H9 (cell line): ENCODE results near the gene DGKE. TPM values are rescaled to one million over a fixed set of nuclear protein-coding genes. Genes with fewer than 3 reads are reported as not detected.

Experiments
- DNase-seq: peaks from one replicate; pipeline ENCODE4 v3.0.0-alpha.2; 2017
- H2AFZ ChIP-seq: one replicate; pipeline ENCODE4 v1.6.1; 2013; ENCODE audit warnings: mild to moderate bottlenecking, low read length, control low read depth, moderate library complexity
- H2AK5ac ChIP-seq: 2 replicates; pipeline ENCODE4 v1.6.1; 2013; ENCODE audit warnings: low read length, control low read depth, mixed read lengths; ENCODE audit not compliant: insufficient read length
- H2BK120ac ChIP-seq: one replicate; pipeline ENCODE4 v1.6.1; 2013; ENCODE audit warnings: low read depth, mild to moderate bottlenecking, low read length, control low read depth, inconsistent platforms; ENCODE audit not compliant: poor library complexity, severe bottlenecking
- H2BK12ac ChIP-seq: 2 replicates; pipeline ENCODE4 v1.6.1; 2013; ENCODE audit warnings: low read length, control low read depth, mixed read lengths, low read depth; ENCODE audit not compliant: insufficient read length
- H2BK15ac ChIP-seq: 2 replicates; pipeline ENCODE4 v1.6.1; 2013; ENCODE audit warnings: low read depth, low read length, control low read depth
- H2BK20ac ChIP-seq: one replicate; pipeline ENCODE4 v1.6.1; 2013; ENCODE audit warnings: low read depth, mild to moderate bottlenecking, low read length, control low read depth, inconsistent platforms; ENCODE audit not compliant: poor library complexity, severe bottlenecking
- H2BK5ac ChIP-seq: 2 replicates; pipeline ENCODE4 v1.6.1; 2013; ENCODE audit warnings: low read length, control low read depth, mixed read lengths; ENCODE audit not compliant: insufficient read length
- H3K14ac ChIP-seq: 2 replicates; pipeline ENCODE4 v1.6.1; 2013; ENCODE audit warnings: low read length, control low read depth; ENCODE audit not compliant: insufficient read depth
- H3K18ac ChIP-seq: 2 replicates; pipeline ENCODE4 v1.6.1; 2013; ENCODE audit warnings: low read depth, mild to moderate bottlenecking, mixed read lengths, low read length, control low read depth; ENCODE audit not compliant: insufficient read length
- H3K23ac ChIP-seq: 2 replicates; pipeline ENCODE4 v1.6.1; 2013; ENCODE audit warnings: low read length, control low read depth, mixed read lengths, low read depth; ENCODE audit not compliant: insufficient read length
- H3K23me2 ChIP-seq: 2 replicates; pipeline ENCODE4 v1.6.1; 2013; ENCODE audit warnings: low read depth, mild to moderate bottlenecking, mixed read lengths, low read length, control low read depth; ENCODE audit not compliant: insufficient read length, poor library complexity, severe bottlenecking
- H3K27ac ChIP-seq: 2 replicates; pipeline ENCODE4 v1.5.1; 2013; ENCODE audit warnings: low read length, control low read depth, mixed read lengths, low read depth; ENCODE audit not compliant: insufficient read length
- H3K27me3 ChIP-seq: 2 replicates; pipeline ENCODE4 v1.6.1; 2013; ENCODE audit warnings: low read length, control low read depth, inconsistent platforms; ENCODE audit not compliant: insufficient read depth
- H3K4ac ChIP-seq: 2 replicates; pipeline ENCODE4 v1.6.1; 2013; ENCODE audit warnings: low read depth, mild to moderate bottlenecking, control low read depth, inconsistent platforms, low read length, moderate library complexity
- H3K4me1 ChIP-seq: 2 replicates; pipeline ENCODE4 v1.6.1; 2013; ENCODE audit warnings: low read length, control low read depth, inconsistent platforms; ENCODE audit not compliant: insufficient read depth
- H3K4me2 ChIP-seq: 2 replicates; pipeline ENCODE4 v1.6.1; 2013; ENCODE audit warnings: low read length, control low read depth, mixed read lengths; ENCODE audit not compliant: insufficient read length, insufficient read depth
- H3K56ac ChIP-seq: 2 replicates; pipeline ENCODE4 v1.6.1; 2013; ENCODE audit warnings: low read depth, mild to moderate bottlenecking, mixed read lengths, low read length, control low read depth; ENCODE audit not compliant: insufficient read length
- H3K79me1 ChIP-seq: 2 replicates; pipeline ENCODE4 v1.6.1; 2013; ENCODE audit warnings: low read depth, mild to moderate bottlenecking, moderate library complexity, low read length, control low read depth, inconsistent platforms; ENCODE audit not compliant: insufficient read depth, poor library complexity, severe bottlenecking
- H3K79me2 ChIP-seq: 2 replicates; pipeline ENCODE4 v1.6.1; 2013; ENCODE audit warnings: low read length, control low read depth, inconsistent platforms; ENCODE audit not compliant: insufficient read depth
- H3K9ac ChIP-seq: 2 replicates; pipeline ENCODE4 v1.6.1; 2013; ENCODE audit warnings: low read length, control low read depth, mixed read lengths; ENCODE audit not compliant: insufficient read length; ENCODE audit errors: extremely low read depth
- H3K9me3 ChIP-seq: one replicate; pipeline ENCODE4 v1.6.1; 2013; ENCODE audit warnings: low read depth, low read length, inconsistent platforms; ENCODE audit not compliant: control insufficient read depth
- H3T11ph ChIP-seq: one replicate; pipeline ENCODE4 v1.6.1; 2013; ENCODE audit warnings: mild to moderate bottlenecking, low read length, control low read depth, inconsistent platforms
- H4K20me1 ChIP-seq: one replicate; pipeline ENCODE4 v1.6.1; 2013; ENCODE audit not compliant: control insufficient read depth, insufficient read length, insufficient read depth
- H4K5ac ChIP-seq: 2 replicates; pipeline ENCODE4 v1.6.1; 2013; ENCODE audit warnings: low read depth, mild to moderate bottlenecking, mixed read lengths, low read length, control low read depth; ENCODE audit not compliant: insufficient read length
- H4K8ac ChIP-seq: replicated peaks from 2 replicates; pipeline ENCODE4 v1.6.1; 2013; ENCODE audit warnings: low read length, control low read depth, mixed read lengths, low read depth; ENCODE audit not compliant: insufficient read length
- H4K91ac ChIP-seq: 2 replicates; pipeline ENCODE4 v1.6.1; 2013; ENCODE audit warnings: low read depth, mild to moderate bottlenecking, moderate library complexity, mixed read lengths, low read length, control low read depth; ENCODE audit not compliant: insufficient read length
- H3K27ac Mint-ChIP-seq, 3 experiments: 2 replicates in 2 of 3; 3 replicates in 1 of 3; pipeline ENCODE4 v1.8.0; 2020 to 2021; ENCODE audit warnings: mixed read lengths in 3 of 3, mild to moderate bottlenecking in 1 of 3, moderate library complexity in 1 of 3
- H3K27me3 Mint-ChIP-seq: 2 replicates; pipeline ENCODE4 v1.8.0; 2021; ENCODE audit warnings: low read depth, mild to moderate bottlenecking, moderate library complexity, mixed read lengths
- H3K36me3 Mint-ChIP-seq, 3 experiments: 2 replicates in 2 of 3; 3 replicates in 1 of 3; pipeline ENCODE4 v1.8.0; 2020 to 2021; ENCODE audit warnings: low read depth in 3 of 3, mixed read lengths in 3 of 3; ENCODE audit not compliant: insufficient read depth in 1 of 3
- H3K4me1 Mint-ChIP-seq, 2 experiments: 2 replicates each; pipeline ENCODE4 v1.8.0; 2020; ENCODE audit warnings: mixed read lengths in 2 of 2
- H3K4me3 Mint-ChIP-seq, 2 experiments: 2 replicates in 1 of 2; 3 replicates in 1 of 2; pipeline ENCODE4 v1.8.0; 2020 to 2021; ENCODE audit warnings: mild to moderate bottlenecking in 2 of 2, mixed read lengths in 2 of 2, moderate library complexity in 1 of 2
- H3K9me3 Mint-ChIP-seq, 2 experiments: 2 replicates in 1 of 2; 3 replicates in 1 of 2; pipeline ENCODE4 v1.8.0; 2020; ENCODE audit warnings: mild to moderate bottlenecking in 2 of 2, mixed read lengths in 2 of 2, moderate library complexity in 1 of 2
- WGBS: extraction: QIAGEN DNeasy Blood & Tissue Kit; methylation state at CpG from one replicate; pipeline ENCODE4 v1.1.7; 2013; ENCODE audit warnings: missing lambda C conversion rate, low lambda C conversion rate, mixed read lengths; ENCODE audit not compliant: insufficient read length; ENCODE audit errors: extremely low coverage; 5-methylcytosine and 5-hydroxymethylcytosine counted together
- total RNA-seq: library from RNA; stranded (reverse); gene quantifications from 2 replicates; pipeline ENCODE4 v1.2.1, GENCODE V29; 2021
- TF ChIP-seq, protein P1 (sequence below): fragments of 200-600 bp; sonication (generic); conservative IDR thresholded peaks from 3 replicates; pipeline ENCODE4 v1.8.0; 2021; ENCODE audit warnings: antibody characterized with exemption, mild to moderate bottlenecking

The DGKE gene
- total RNA-seq, 1 experiment from 2014 or later, result 4.9 TPM

DNA sequence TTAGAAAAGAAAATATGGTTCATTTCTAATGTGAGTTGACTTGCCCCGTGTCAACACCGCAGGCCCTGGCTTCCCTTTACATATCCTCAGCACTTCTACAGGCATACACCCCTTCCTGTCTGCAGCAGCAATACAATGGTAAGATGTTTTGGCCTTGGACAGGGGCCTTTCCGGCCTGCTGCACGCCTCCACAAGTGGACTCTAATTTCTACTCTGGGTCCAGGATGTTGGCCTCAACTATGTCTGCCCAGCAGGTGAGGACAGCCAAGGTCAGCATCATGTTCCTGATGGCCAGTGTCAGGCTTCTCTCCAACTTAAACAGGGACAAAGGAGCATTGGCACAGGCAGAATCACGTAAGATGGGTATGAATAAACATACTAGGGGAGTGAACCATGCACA is 11.2 kb upstream of the DGKE start:
- Histone ChIP-seq H3K27me3 (no peaks in the 10 kb centered on the region), H3K56ac (no peak overlapping the region), H3K23me2 (no peaks in the 10 kb centered on the region), H3K27ac (no peak overlapping the region), H3K9me3 (no peaks in the 10 kb centered on the region), H3K4me1 (no peaks in the 10 kb centered on the region), H2BK20ac (no peak overlapping the region), H2BK120ac (no peak overlapping the region), H2BK15ac (no peak overlapping the region), H4K8ac (no peak overlapping the region), H4K20me1 (no peaks in the 10 kb centered on the region), H2BK5ac (no peak overlapping the region), H3K9ac (no peak overlapping the region), H3K4me2 (no peak overlapping the region), H3K79me2 (no peaks in the 10 kb centered on the region), H4K5ac (no peak overlapping the region), H3K23ac (no peak overlapping the region), H4K91ac (no peak overlapping the region), H3K79me1 (no peaks in the 10 kb centered on the region), H3K14ac (no peak overlapping the region), H3T11ph (no peak overlapping the region), H3K4ac (no peak overlapping the region), H2AFZ (no peak overlapping the region), H2AK5ac (peak overlapping the region; percentile 33), H2BK12ac (no peak overlapping the region), H3K18ac (no peak overlapping the region)
- WGBS, result no CpG with 5 or more reads among the region's 5 CpGs
- Mint-ChIP-seq H3K27me3 (no peaks in the 10 kb centered on the region), H3K36me3 (peaks cover 0 to 7% (median 0%) of the 10 kb centered on the region in 3 experiments; a peak in 3 of 7 replicates), H3K4me3 (no peak overlapping the region), H3K9me3 (no peaks in the 10 kb centered on the region; a peak in 1 of 5 replicates), H3K27ac (no peak overlapping the region), H3K4me1 (peaks cover 7 to 9% of the 10 kb centered on the region in 2 experiments)
- DNase-seq, result no peak
- TF ChIP-seq, protein P1, sequence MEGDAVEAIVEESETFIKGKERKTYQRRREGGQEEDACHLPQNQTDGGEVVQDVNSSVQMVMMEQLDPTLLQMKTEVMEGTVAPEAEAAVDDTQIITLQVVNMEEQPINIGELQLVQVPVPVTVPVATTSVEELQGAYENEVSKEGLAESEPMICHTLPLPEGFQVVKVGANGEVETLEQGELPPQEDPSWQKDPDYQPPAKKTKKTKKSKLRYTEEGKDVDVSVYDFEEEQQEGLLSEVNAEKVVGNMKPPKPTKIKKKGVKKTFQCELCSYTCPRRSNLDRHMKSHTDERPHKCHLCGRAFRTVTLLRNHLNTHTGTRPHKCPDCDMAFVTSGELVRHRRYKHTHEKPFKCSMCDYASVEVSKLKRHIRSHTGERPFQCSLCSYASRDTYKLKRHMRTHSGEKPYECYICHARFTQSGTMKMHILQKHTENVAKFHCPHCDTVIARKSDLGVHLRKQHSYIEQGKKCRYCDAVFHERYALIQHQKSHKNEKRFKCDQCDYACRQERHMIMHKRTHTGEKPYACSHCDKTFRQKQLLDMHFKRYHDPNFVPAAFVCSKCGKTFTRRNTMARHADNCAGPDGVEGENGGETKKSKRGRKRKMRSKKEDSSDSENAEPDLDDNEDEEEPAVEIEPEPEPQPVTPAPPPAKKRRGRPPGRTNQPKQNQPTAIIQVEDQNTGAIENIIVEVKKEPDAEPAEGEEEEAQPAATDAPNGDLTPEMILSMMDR, result no peak
